ENCODE results near the gene IZUMO2. TPM values are rescaled to one million over a fixed set of nuclear protein-coding genes. Genes with fewer than 3 reads are reported as not detected.

IZUMO2 gene
- total RNA-seq, 1 donor from 2014 or later = not detected

DNA sequence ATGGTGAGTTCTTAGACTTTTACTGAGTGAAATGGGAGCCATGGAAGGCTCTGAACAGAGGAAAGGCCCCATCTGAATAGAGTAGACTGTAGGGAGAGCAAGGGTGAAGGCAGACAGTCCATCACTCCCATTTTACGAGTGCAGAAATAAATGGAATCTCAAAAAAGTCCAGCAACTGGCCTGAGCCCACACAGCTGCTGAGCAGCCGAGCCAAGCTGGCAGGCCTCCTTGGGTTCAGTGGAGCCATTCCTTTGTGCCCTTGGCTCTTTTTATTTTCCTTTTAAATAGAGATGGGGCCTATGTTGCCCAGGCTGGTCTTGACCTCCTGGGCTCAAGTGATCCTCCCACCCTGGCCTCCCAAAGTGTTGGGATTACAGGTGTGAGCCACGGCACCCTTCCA is 39.3 kb upstream of the IZUMO2 start:
- Mint-ChIP-seq H3K4me3 (ENCODE audit: unreplicated experiment) (no peak overlapping the region), H3K4me1 (ENCODE audit: unreplicated experiment) (no peaks in the 10 kb centered on the region), H3K9me3 (ENCODE audit: unreplicated experiment) (no peaks in the 10 kb centered on the region), H3K27me3 (ENCODE audit: unreplicated experiment) (peaks cover 27% of the 10 kb centered on the region), H3K27ac (ENCODE audit: unreplicated experiment) (no peak overlapping the region), H3K36me3 (ENCODE audit: unreplicated experiment) (no peaks in the 10 kb centered on the region)
- DNase-seq (ENCODE audit: extremely low spot score, unreplicated experiment) = no peak
- TF ChIP-seq, protein P1, sequence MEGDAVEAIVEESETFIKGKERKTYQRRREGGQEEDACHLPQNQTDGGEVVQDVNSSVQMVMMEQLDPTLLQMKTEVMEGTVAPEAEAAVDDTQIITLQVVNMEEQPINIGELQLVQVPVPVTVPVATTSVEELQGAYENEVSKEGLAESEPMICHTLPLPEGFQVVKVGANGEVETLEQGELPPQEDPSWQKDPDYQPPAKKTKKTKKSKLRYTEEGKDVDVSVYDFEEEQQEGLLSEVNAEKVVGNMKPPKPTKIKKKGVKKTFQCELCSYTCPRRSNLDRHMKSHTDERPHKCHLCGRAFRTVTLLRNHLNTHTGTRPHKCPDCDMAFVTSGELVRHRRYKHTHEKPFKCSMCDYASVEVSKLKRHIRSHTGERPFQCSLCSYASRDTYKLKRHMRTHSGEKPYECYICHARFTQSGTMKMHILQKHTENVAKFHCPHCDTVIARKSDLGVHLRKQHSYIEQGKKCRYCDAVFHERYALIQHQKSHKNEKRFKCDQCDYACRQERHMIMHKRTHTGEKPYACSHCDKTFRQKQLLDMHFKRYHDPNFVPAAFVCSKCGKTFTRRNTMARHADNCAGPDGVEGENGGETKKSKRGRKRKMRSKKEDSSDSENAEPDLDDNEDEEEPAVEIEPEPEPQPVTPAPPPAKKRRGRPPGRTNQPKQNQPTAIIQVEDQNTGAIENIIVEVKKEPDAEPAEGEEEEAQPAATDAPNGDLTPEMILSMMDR (IDR thresholded peaks at IDR 0.05) = no peak

DNA sequence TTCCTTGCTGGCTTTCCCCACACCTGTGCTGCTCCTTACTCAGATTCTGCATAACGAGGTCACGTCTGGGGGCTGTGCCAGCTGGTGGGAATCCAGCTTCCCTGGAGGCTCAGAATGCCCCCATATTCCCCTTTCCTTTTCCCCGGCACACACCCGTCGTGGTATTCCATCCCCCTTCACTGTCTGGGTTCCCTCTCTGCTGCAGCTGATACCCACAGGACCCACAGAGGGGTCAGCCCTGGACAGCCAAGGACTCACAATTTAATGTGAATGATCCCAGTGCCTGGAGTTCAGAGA is 36.1 kb upstream of the IZUMO2 start:
- no peak for DNase-seq (ENCODE audit: extremely low spot score, unreplicated experiment)
- Mint-ChIP-seq H3K36me3 (ENCODE audit: unreplicated experiment) (no peaks in the 10 kb centered on the region), H3K4me3 (ENCODE audit: unreplicated experiment) (no peak overlapping the region), H3K27ac (ENCODE audit: unreplicated experiment) (no peak overlapping the region), H3K27me3 (ENCODE audit: unreplicated experiment) (peaks cover 16% of the 10 kb centered on the region), H3K4me1 (ENCODE audit: unreplicated experiment) (no peaks in the 10 kb centered on the region), H3K9me3 (ENCODE audit: unreplicated experiment) (no peaks in the 10 kb centered on the region)
- TF ChIP-seq, protein P1 (IDR thresholded peaks at IDR 0.05) = no peak

DNA sequence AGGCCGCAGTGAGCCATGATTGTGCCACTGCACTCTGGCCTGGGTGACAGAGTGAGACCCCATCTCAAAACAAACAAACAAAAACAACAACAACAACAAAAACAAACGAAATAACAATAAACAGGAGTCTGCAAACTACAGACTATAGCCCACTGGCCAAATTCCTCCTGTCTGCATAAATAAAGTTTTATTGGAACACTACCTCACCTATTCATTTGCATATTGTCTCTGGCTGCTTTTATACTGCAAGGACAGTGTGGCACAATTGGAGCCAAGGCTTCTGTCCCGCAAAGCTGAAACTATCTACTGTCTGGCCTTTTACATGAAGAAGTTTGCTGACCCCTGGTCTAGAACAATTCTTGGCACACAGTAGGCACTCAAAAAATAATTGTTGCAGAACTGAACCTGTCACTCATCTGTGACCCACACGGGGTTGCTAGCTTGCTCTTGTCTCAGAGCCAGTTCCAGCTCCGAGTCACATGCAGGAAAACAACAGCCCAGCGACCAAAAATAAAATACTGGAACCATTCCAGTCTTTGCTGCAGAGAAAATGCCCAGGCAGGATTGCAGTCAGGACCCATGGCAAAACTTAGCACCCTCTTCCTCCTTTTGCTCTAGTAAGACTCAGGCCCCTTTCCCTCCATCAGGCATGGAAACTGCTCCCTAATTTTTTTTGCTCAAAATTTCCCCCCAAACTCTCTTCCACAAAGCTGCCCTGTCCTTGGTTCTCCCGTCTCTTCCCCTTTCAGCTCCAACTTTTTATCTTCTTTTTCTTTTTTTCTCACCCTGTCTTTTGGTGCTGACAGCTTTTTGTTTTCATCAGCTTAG is 35.6 kb upstream of the IZUMO2 start:
- peaks cover 12% of the 10 kb centered on the region for H3K27me3 Mint-ChIP-seq (ENCODE audit: unreplicated experiment)
- H3K4me1 Mint-ChIP-seq (ENCODE audit: unreplicated experiment) = no peaks in the 10 kb centered on the region
- TF ChIP-seq, protein P1 (IDR thresholded peaks at IDR 0.05) = no peak
- no peaks in the 10 kb centered on the region for H3K9me3 Mint-ChIP-seq (ENCODE audit: unreplicated experiment)
- H3K27ac Mint-ChIP-seq (ENCODE audit: unreplicated experiment) = no peak overlapping the region
- DNase-seq (ENCODE audit: extremely low spot score, unreplicated experiment) = no peak
- no peaks in the 10 kb centered on the region for H3K36me3 Mint-ChIP-seq (ENCODE audit: unreplicated experiment)
- no peak overlapping the region for H3K4me3 Mint-ChIP-seq (ENCODE audit: unreplicated experiment)

DNA sequence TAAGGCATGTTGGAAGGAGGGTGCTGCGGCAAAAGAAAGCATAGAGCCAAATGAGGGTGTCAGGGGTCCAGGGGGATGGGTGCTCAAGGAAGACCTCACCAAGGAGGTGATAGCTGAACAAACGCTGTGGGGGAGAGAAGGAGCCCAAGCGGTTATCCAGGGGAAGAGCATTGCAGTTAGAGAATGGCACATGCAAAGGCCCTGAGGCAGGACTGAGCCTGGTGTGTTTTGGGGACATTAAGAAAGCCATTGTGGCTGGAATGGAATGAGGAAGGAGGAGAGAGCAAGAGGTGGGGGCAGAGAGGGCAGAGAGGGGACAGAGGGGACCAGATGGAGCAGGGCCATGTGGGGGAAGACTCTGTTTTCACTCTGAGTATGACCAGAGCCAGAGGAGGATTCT is 34.3 kb upstream of the IZUMO2 start:
- TF ChIP-seq, protein P1 (IDR thresholded peaks at IDR 0.05) = no peak
- Mint-ChIP-seq H3K27me3 (ENCODE audit: unreplicated experiment) (peaks cover 7% of the 10 kb centered on the region), H3K27ac (ENCODE audit: unreplicated experiment) (no peak overlapping the region)

DNA sequence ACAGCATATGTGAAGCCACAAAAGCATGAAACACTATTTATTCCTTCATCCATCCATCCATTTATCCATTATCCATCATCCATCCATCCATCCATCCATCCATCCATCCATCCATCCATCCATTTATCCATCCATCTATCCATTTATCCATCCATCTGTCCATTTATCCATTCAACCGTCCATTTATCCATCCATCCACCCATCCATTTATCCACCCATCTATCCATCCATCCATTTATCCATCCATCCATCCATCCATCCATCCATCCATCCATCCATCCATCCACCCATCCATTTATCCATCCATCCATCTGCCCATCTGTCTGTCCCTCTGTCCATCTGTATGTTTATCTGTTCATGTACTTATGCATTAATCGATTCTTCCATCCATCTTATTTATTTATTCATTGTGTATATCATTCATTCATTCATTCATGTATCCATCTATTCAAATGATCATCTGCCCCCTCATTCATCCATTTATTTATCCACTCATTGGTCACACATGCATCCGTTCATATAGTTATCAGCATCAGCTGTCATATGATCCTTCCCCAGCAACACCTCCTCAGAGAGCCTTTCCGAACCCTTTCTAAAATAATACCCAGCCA is 33.3 kb upstream of the IZUMO2 start:
- TF ChIP-seq, protein P1 (IDR thresholded peaks at IDR 0.05) = no peak
- no peaks in the 10 kb centered on the region for H3K27me3 Mint-ChIP-seq (ENCODE audit: unreplicated experiment)
- no peak overlapping the region for H3K27ac Mint-ChIP-seq (ENCODE audit: unreplicated experiment)
- no peak overlapping the region for H3K4me3 Mint-ChIP-seq (ENCODE audit: unreplicated experiment)
- H3K36me3 Mint-ChIP-seq (ENCODE audit: unreplicated experiment) = no peaks in the 10 kb centered on the region
- no peaks in the 10 kb centered on the region for H3K9me3 Mint-ChIP-seq (ENCODE audit: unreplicated experiment)
- H3K4me1 Mint-ChIP-seq (ENCODE audit: unreplicated experiment) = no peaks in the 10 kb centered on the region
- DNase-seq (ENCODE audit: extremely low spot score, unreplicated experiment) = no peak

More for the DNA sequence above, 34.3 kb upstream of the IZUMO2 start:
- Mint-ChIP-seq H3K4me1 (ENCODE audit: unreplicated experiment) (no peaks in the 10 kb centered on the region), H3K9me3 (ENCODE audit: unreplicated experiment) (no peaks in the 10 kb centered on the region), H3K4me3 (ENCODE audit: unreplicated experiment) (no peak overlapping the region), H3K36me3 (ENCODE audit: unreplicated experiment) (no peaks in the 10 kb centered on the region)
- DNase-seq (ENCODE audit: extremely low spot score, unreplicated experiment) = no peak
